ENCODE results near the gene DNAJB11.
"Not testable (repeated sequence)": the region's sequence is repeated elsewhere in the genome, so short reads cannot be mapped to it uniquely, and the experiment has no call there.

Gene DNAJB11

GRCh38 chr3:186620213-186621092 lies 49.9 kb downstream of the DNAJB11 start:
- no peak for DNase-seq

- no peak for DNase-seq
Observed at GRCh38 chr3:186621894-186622650, 51.6 kb downstream of the DNAJB11 start.

- no peak for DNase-seq
Observed at GRCh38 chr3:186622651-186623310, 52.3 kb downstream of the DNAJB11 start.

GRCh38 chr3:186624598-186624997 lies 54.1 kb downstream of the DNAJB11 start:
- no peak for DNase-seq

GRCh38 chr3:186625600-186626042 lies 55.1 kb downstream of the DNAJB11 start:
- DNase-seq: no peak

- DNase-seq: no peak
Observed at GRCh38 chr3:186626254-186626847, 55.8 kb downstream of the DNAJB11 start.

GRCh38 chr3:186627852-186628414 lies 57.4 kb downstream of the DNAJB11 start:
- DNase-seq: no peak

- no peak for DNase-seq
Observed at GRCh38 chr3:186628756-186629155, 58.2 kb downstream of the DNAJB11 start.

- no peak for DNase-seq
Observed at GRCh38 chr3:186630950-186631641, 60.6 kb downstream of the DNAJB11 start.

- DNase-seq: no peak
Observed at GRCh38 chr3:186633481-186633880, 63.0 kb downstream of the DNAJB11 start.

- not testable (repeated sequence) for DNase-seq
Observed at GRCh38 chr3:186634207-186634606, 63.7 kb downstream of the DNAJB11 start.

All from CD4-positive, alpha-beta T cell treated with Interleukin-4 for 4 hours (primary cell).